Measurements from ENCODE around the gene MB21D2.
A peak's percentile ranks its signal among the peaks of the same experiment; 100 is the strongest.

The MB21D2 gene

GRCh38 chr3:192818126-192818525 is 99.5 kb downstream of the MB21D2 start (continued):
- TF ChIP-seq ZNF18 (tag by site-specific recombination; IDR thresholded peaks at IDR 0.05) (no peak), MYNN (tag by site-specific recombination; IDR thresholded peaks at IDR 0.05; ENCODE audit: borderline replicate concordance) (peak; percentile 81), TRIM28 (IDR thresholded peaks at IDR 0.05; ENCODE audit: borderline replicate concordance, low read length) (no peak), HOXD13 (CRISPR knock-in tag; IDR thresholded peaks at IDR 0.05; ENCODE audit: borderline replicate concordance) (no peak), ZBTB17 (tag by site-specific recombination; IDR thresholded peaks at IDR 0.05) (peak; percentile 52), KLF7 (tag by site-specific recombination; IDR thresholded peaks at IDR 0.05; ENCODE audit: borderline replicate concordance) (no peak), ZNF558 (tag by site-specific recombination; IDR thresholded peaks at IDR 0.05) (0 out of 2 replicates have a peak, but pooled peaks have one; percentile 44), ZNF585B (tag by site-specific recombination; IDR thresholded peaks at IDR 0.05) (no peak), ZBTB21 (tag by site-specific recombination; IDR thresholded peaks at IDR 0.05) (peak; percentile 68; the same call in 1 of the 2 replicates), SALL2 (tag by site-specific recombination; IDR thresholded peaks at IDR 0.05; ENCODE audit: borderline replicate concordance) (no peak), ZSCAN30 (tag by site-specific recombination; IDR thresholded peaks at IDR 0.05) (0 out of 2 replicates have a peak, but pooled peaks have one; percentile 39), ZNF335 (tag by site-specific recombination; conservative IDR thresholded peaks at IDR 0.05) (peak; percentile 8; the same call in 1 of the 2 replicates), PRDM1 (tag by site-specific recombination; IDR thresholded peaks at IDR 0.05) (peak; percentile 33; the same call in 1 of the 2 replicates), ZNF175 (tag by site-specific recombination; IDR thresholded peaks at IDR 0.05) (no peak), ZBTB8A (tag by site-specific recombination; IDR thresholded peaks at IDR 0.05) (no peak; the same call in 1 of the 2 replicates), ZNF580 (tag by site-specific recombination; IDR thresholded peaks at IDR 0.05) (no peak), ZNF843 (tag by site-specific recombination; IDR thresholded peaks at IDR 0.05) (peak; percentile 26; the same call in 1 of the 2 replicates), ZNF266 (tag by site-specific recombination; IDR thresholded peaks at IDR 0.05; ENCODE audit: low read depth) (no peak)

- Histone ChIP-seq H3K27ac (ENCODE audit: extremely low read depth, low read depth, low read length) (no peak overlapping the region), H3K4me1 (ENCODE audit: control insufficient read depth, insufficient read depth, low read length) (peaks cover 16% of the 10 kb centered on the region), H3K9me3 (ENCODE audit: control insufficient read depth, insufficient read depth, low read depth, low read length) (no peaks in the 10 kb centered on the region), H3K4me3 (ENCODE audit: low read depth, low read length) (no peak overlapping the region), H3K36me3 (ENCODE audit: control insufficient read depth in 2 of 2, insufficient read depth in 1 of 2, low read length in 2 of 2) (no peaks in the 10 kb centered on the region)
- no peak for TF ChIP-seq ZNF132 (tag by site-specific recombination; IDR thresholded peaks at IDR 0.05; ENCODE audit: borderline replicate concordance)
- no peak for TF ChIP-seq KLF1 (tag by site-specific recombination; IDR thresholded peaks at IDR 0.05)
- no peak for TF ChIP-seq ZNF280C (tag by site-specific recombination; IDR thresholded peaks at IDR 0.05)
- TF ChIP-seq ZNF362 (tag by site-specific recombination; IDR thresholded peaks at IDR 0.05), result no peak
- no peak for TF ChIP-seq ZNF670 (tag by site-specific recombination; IDR thresholded peaks at IDR 0.05; ENCODE audit: low read depth)
- POLR2A ChIA-PET, result interaction anchor here (1.2 to 1.3 kb wide), 2 partner anchors 63 to 100 kb away, joined by 3 to 5 read pairs; partner anchors contain the start of gene MB21D2
- CTCF ChIA-PET, result interaction anchor here (0.5 to 8.5 kb wide), 13 partner anchors 10 to 1246 kb away, joined by 3 to 132 read pairs (median 4); partner anchors contain the start of gene MB21D2
Measured at GRCh38 chr3:192817506-192817905, 100.2 kb downstream of the MB21D2 start.

All from HEK293 (cell line).